ENCODE results near the gene LRP6. TPM values are rescaled to one million over a fixed set of nuclear protein-coding genes. Genes with fewer than 3 reads are reported as not detected.

LRP6 gene
- total and polyA plus RNA-seq, 2 of the 8 experiments (the other 6 are each of a cell fraction or from before 2014, with no cell fraction given) = 53.6 to 73.2 TPM

- ChIA-PET CTCF (ENCODE audit: partially characterized antibody) (interaction anchor here (0.6 to 0.9 kb wide), 2 partner anchors 234 to 772 kb away, joined by 3 read pairs; partner anchors contain the start of gene MANSC1), POLR2A (ENCODE audit: partially characterized antibody) (interaction anchor here (0.9 kb wide), 1 partner anchor 10 kb away, joined by 3 read pairs; no protein-coding TSS in a partner anchor)
- Histone ChIP-seq H2BK15ac (ENCODE audit: low read length) (no peak overlapping the region), H2BK5ac (ENCODE audit: low read depth, low read length) (no peak overlapping the region), H3K27me3 (replicated peaks in 1 of 4; ENCODE audit: control insufficient read depth in 3 of 4, extremely low read depth in 1 of 4, insufficient read depth in 3 of 4, low read length in 3 of 4) (no peaks in the 10 kb centered on the region), H3K23ac (ENCODE audit: insufficient read length) (no peak overlapping the region), H2BK20ac (ENCODE audit: low read length) (no peak overlapping the region), H3K9me3 (ENCODE audit: insufficient read depth in 2 of 2, low read depth in 1 of 2, low read length in 1 of 2) (no peaks in the 10 kb centered on the region), H2AK5ac (ENCODE audit: low read depth, low read length) (no peak overlapping the region), H3K4me3 (ENCODE audit: extremely low read depth in 1 of 4, insufficient read depth in 2 of 4, low read depth in 3 of 4, low read length in 4 of 4) (no peak overlapping the region), H3K36me3 (ENCODE audit: control insufficient read depth in 2 of 4, insufficient read depth in 4 of 4, low read length in 3 of 4) (peaks cover 0 to 19% (median 2%) of the 10 kb centered on the region in 4 experiments; a peak in 2 of 8 replicates), H4K8ac (ENCODE audit: extremely low read depth, insufficient read depth, low read length) (no peak overlapping the region), H3K14ac (ENCODE audit: insufficient read length) (no peak overlapping the region), H3K4me2 (ENCODE audit: insufficient read depth in 1 of 2, low read depth in 2 of 2, low read length in 2 of 2) (no peak overlapping the region), H4K5ac (ENCODE audit: insufficient read length, low read depth, low read length) (no peak overlapping the region), H4K91ac (replicated peaks; ENCODE audit: insufficient read length, low read length) (no peak overlapping the region), H3K18ac (ENCODE audit: extremely low read depth, low read length) (no peak overlapping the region), H4K20me1 (replicated peaks in 1 of 2; ENCODE audit: control insufficient read depth in 1 of 2, insufficient read depth in 2 of 2, low read length in 2 of 2) (no peaks in the 10 kb centered on the region), H2BK120ac (replicated peaks; ENCODE audit: low read depth, low read length) (no peak overlapping the region), H3K23me2 (ENCODE audit: low read depth, low read length) (no peaks in the 10 kb centered on the region), H2BK12ac (ENCODE audit: low read depth, low read length) (no peak overlapping the region), H3K4me1 (replicated peaks in 1 of 4; ENCODE audit: control insufficient read depth in 3 of 4, insufficient read depth in 4 of 4, low read length in 3 of 4) (0 out of 7 replicates have a peak, but pooled peaks cover 0 to 4% (median 0%) of the 10 kb centered on the region in 4 experiments), H3K27ac (ENCODE audit: low read depth, low read length) (no peak overlapping the region), H2AFZ (ENCODE audit: low read length) (no peak overlapping the region), H3K4ac (replicated peaks; ENCODE audit: insufficient read length, low read depth, low read length) (no peak overlapping the region), H3K56ac (replicated peaks; ENCODE audit: insufficient read length, low read depth, low read length) (no peak overlapping the region), H3K79me2 (ENCODE audit: control insufficient read depth in 1 of 2, insufficient read depth in 2 of 2, low read length in 2 of 2) (no peaks in the 10 kb centered on the region), H3K9ac (replicated peaks in 1 of 4; ENCODE audit: extremely low read depth in 1 of 4, low read depth in 3 of 4, low read length in 3 of 4) (no peak overlapping the region), H3K79me1 (ENCODE audit: low read depth, low read length) (no peaks in the 10 kb centered on the region)
- DNase-seq (ENCODE audit: low read depth in 1 of 2, low spot score in 2 of 2) = no peak
- WGBS, 2 experiments (ENCODE audit: extremely low coverage in 1 of 2, insufficient coverage in 1 of 2, insufficient read length in 1 of 2, insufficient replicate concordance in 2 of 2, low coverage in 1 of 2, low lambda C conversion rate in 2 of 2, missing lambda C conversion rate in 1 of 2) = 85% methylated on average over 4 of the region's 4 CpGs; no CpG with 5 or more reads in 1 of the 2 experiments
- FAIRE-seq = no peak
- no peak for TF ChIP-seq SP1 (IDR thresholded peaks at IDR 0.05; ENCODE audit: low read depth, low read length)
- TF ChIP-seq ATF3 (IDR thresholded peaks at IDR 0.05; ENCODE audit: insufficient read depth, low read depth, low read length) = no peak
- no peak for TF ChIP-seq MAFK (IDR thresholded peaks at IDR 0.05; ENCODE audit: low read depth, low read length)
Observed at GRCh38 chr12:12115514-12115913, 151.3 kb downstream of the LRP6 start.

Measured in H1 (cell line).